Calu3 (cell line): ENCODE data around the gene MCHR2. TPM values are rescaled to one million over a fixed set of nuclear protein-coding genes. Genes with fewer than 3 reads are reported as not detected.

Experiments
- BruUV-seq: library from RNA; stranded (reverse); fragments of 400-500 nt; replicated peaks from 2 replicates; lab custom pipeline; 2021; lab: Mats Ljungman, UMichigan
- CTCF ChIA-PET: fragments of 300-600 bp; sonication (Branson Sonifier 250); formaldehyde crosslinking; loops from one replicate; lab custom pipeline; 2022; ENCODE audit warnings: antibody characterized with exemption; lab: Charles Lee
- DNase-seq: peaks from one replicate; pipeline ENCODE4 v3.0.0; 2022
- H3K27ac Mint-ChIP-seq: one replicate; pipeline ENCODE4 v1.8.0; 2022; ENCODE audit warnings: mixed read lengths; ENCODE audit not compliant: unreplicated experiment
- H3K27me3 Mint-ChIP-seq: one replicate; pipeline ENCODE4 v1.8.0; 2022; ENCODE audit warnings: mixed read lengths; ENCODE audit not compliant: unreplicated experiment
- H3K36me3 Mint-ChIP-seq: one replicate; pipeline ENCODE4 v1.8.0; 2022; ENCODE audit warnings: mild to moderate bottlenecking, moderate library complexity, mixed read lengths; ENCODE audit not compliant: insufficient read depth, unreplicated experiment
- H3K4me1 Mint-ChIP-seq: one replicate; pipeline ENCODE4 v1.8.0; 2022; ENCODE audit warnings: mild to moderate bottlenecking, low read depth, mixed read lengths; ENCODE audit not compliant: unreplicated experiment
- H3K4me3 Mint-ChIP-seq: one replicate; pipeline ENCODE4 v1.8.0; 2022; ENCODE audit warnings: mild to moderate bottlenecking, low read depth, moderate library complexity, mixed read lengths; ENCODE audit not compliant: unreplicated experiment
- H3K9me3 Mint-ChIP-seq: one replicate; pipeline ENCODE4 v1.8.0; 2022; ENCODE audit warnings: low read depth, mixed read lengths; ENCODE audit not compliant: unreplicated experiment
- CTCF ChIP-seq: fragments of 200-600 bp; IDR thresholded peaks from one replicate; pipeline ENCODE4 v1.8.0; 2022; ENCODE audit warnings: antibody characterized with exemption; ENCODE audit not compliant: unreplicated experiment
- intact Hi-C: fragments of 100-400 bp; cut with micrococcal nuclease; formaldehyde crosslinking; loops from one replicate; pipeline ENCODE4 v1.10.0; 2022; ENCODE audit not compliant: unreplicated experiment
- total RNA-seq: library from RNA; stranded (reverse); gene quantifications from 2 replicates; pipeline ENCODE4 v1.2.3, GENCODE V29; 2022

MCHR2 gene
- total RNA-seq, 1 experiment from 2014 or later: not detected

GRCh38 chr6:99905209-99906106 is 88.6 kb downstream of the MCHR2 start:
- Mint-ChIP-seq H3K27me3 (no peaks in the 10 kb centered on the region), H3K4me1 (no peaks in the 10 kb centered on the region), H3K4me3 (no peak overlapping the region), H3K36me3 (no peaks in the 10 kb centered on the region), H3K27ac (no peak overlapping the region), H3K9me3 (no peaks in the 10 kb centered on the region)
- BruUV-seq: no TSS peak
- peak; percentile 40 for DNase-seq
- peak; percentile 67 for TF ChIP-seq CTCF
- CTCF ChIA-PET: interaction anchor here (1.0 to 1.2 kb wide), 2 partner anchors 37 to 96 kb away, joined by 6 to 16 read pairs; no protein-coding TSS in a partner anchor
- intact Hi-C loops: loop anchor here (2.0 kb wide), 2 partner anchors 37 to 437 kb away; no protein-coding TSS in a partner anchor

GRCh38 chr6:99901596-99902384 is 92.2 kb downstream of the MCHR2 start:
- Mint-ChIP-seq H3K36me3 (no peaks in the 10 kb centered on the region), H3K27ac (no peak overlapping the region), H3K9me3 (no peaks in the 10 kb centered on the region), H3K4me3 (no peak overlapping the region), H3K4me1 (no peaks in the 10 kb centered on the region), H3K27me3 (no peaks in the 10 kb centered on the region)
- intact Hi-C loops: no loop called here
- no TSS peak for BruUV-seq
- TF ChIP-seq CTCF: no peak
- CTCF ChIA-PET: no interaction called here
- DNase-seq: no peak

- no peak for DNase-seq
- Mint-ChIP-seq H3K36me3 (no peaks in the 10 kb centered on the region), H3K9me3 (no peaks in the 10 kb centered on the region), H3K4me3 (no peak overlapping the region), H3K4me1 (no peaks in the 10 kb centered on the region), H3K27ac (no peak overlapping the region), H3K27me3 (no peaks in the 10 kb centered on the region)
- intact Hi-C loops: no loop called here
- BruUV-seq: no TSS peak
- CTCF ChIA-PET: no interaction called here
- no peak for TF ChIP-seq CTCF
These were observed 99.2 kb downstream of the MCHR2 start for GRCh38 chr6:99894815-99895214.

- no TSS peak for BruUV-seq
- Mint-ChIP-seq H3K9me3 (no peaks in the 10 kb centered on the region), H3K4me3 (no peak overlapping the region), H3K36me3 (no peaks in the 10 kb centered on the region), H3K4me1 (no peaks in the 10 kb centered on the region), H3K27me3 (no peaks in the 10 kb centered on the region), H3K27ac (no peak overlapping the region)
- CTCF ChIA-PET: no interaction called here
- intact Hi-C loops: no loop called here
- DNase-seq: no peak
- TF ChIP-seq CTCF: no peak
These were observed 107.0 kb downstream of the MCHR2 start for GRCh38 chr6:99887066-99887465.
